ENCODE results near the gene PAGR1. TPM values are rescaled to one million over a fixed set of nuclear protein-coding genes. Genes with fewer than 3 reads are reported as not detected.
"Not testable (repeated sequence)": the region's sequence is repeated elsewhere in the genome, so short reads cannot be mapped to it uniquely, and the experiment has no call there.

The PAGR1 gene
- polyA plus RNA-seq, 4 donors, result 30.7 to 47.7 (median 37.8) TPM

DNA sequence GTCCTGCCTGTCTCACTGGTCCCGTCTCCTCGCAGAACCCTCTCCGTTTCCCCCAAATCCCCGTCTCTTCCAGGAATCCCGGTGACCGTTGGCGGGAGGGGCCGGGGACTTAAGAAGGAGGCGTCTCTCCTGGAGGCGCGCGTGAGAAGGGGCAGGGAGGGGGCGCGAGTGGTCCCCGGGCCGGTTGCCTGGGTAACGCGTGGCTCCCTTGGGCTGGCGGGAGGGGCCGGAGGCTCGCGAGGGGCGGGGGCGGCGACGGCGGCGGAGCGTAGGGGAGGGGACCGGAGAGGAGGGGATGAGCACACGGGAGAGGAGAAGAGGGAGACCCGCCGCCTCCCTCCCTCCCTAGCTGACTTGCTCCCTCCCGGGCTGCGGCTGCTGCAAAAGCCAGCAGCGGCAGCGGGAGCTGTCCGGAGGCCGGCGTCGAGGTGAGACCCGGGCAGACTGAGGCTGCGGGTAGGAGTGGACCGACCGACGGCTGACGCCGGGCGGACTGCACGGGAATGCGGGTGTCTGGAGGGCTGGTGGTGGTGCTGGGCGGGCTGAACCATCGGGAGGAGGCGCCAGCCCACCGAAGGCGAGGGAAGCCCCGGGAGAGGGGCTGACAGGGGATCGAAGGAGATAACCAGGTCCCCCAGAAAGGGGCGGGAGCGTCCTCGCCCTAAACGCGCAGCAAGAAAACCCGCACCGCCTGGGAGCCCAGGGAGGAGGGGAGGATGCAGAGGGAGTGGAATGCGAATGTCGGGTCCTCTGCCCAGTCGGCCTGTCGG lies 3.9 kb upstream of the PAGR1 start, which contains the start of gene PRRT2:
PRRT2 (plus strand) TSS at position 298 of the 770 bp plus-strand sequence. CDS start 862 bp downstream, outside the sequence.
- no peak for DNase-seq (ENCODE audit: low read depth in 4 of 4, low spot score in 3 of 4)

DNA sequence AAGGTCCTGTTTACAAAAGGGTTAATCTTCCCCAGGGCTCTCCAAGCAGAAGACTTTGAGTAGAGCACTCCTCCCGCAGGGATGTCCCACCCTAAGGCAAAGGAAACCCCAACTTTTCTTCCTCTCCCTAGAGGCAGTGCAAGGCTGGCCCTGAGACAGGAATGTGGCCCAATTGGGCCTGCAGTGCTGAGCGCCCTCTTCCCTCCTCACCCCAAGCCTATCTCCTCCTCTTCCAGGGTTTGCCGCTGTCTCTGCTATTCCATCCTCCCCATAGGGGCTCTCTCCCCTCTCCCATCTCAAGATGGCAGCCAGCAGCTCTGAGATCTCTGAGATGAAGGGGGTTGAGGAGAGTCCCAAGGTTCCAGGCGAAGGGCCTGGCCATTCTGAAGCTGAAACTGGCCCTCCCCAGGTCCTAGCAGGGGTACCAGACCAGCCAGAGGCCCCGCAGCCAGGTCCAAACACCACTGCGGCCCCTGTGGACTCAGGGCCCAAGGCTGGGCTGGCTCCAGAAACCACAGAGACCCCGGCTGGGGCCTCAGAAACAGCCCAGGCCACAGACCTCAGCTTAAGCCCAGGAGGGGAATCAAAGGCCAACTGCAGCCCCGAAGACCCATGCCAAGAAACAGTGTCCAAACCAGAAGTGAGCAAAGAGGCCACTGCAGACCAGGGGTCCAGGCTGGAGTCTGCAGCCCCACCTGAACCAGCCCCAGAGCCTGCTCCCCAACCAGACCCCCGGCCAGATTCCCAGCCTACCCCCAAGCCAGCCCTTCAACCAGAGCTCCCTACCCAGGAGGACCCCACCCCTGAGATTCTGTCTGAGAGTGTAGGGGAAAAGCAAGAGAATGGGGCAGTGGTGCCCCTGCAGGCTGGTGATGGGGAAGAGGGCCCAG lies 3.0 kb upstream of the PAGR1 start:
- DNase-seq (ENCODE audit: low read depth in 4 of 4, low spot score in 3 of 4), result no peak

DNA sequence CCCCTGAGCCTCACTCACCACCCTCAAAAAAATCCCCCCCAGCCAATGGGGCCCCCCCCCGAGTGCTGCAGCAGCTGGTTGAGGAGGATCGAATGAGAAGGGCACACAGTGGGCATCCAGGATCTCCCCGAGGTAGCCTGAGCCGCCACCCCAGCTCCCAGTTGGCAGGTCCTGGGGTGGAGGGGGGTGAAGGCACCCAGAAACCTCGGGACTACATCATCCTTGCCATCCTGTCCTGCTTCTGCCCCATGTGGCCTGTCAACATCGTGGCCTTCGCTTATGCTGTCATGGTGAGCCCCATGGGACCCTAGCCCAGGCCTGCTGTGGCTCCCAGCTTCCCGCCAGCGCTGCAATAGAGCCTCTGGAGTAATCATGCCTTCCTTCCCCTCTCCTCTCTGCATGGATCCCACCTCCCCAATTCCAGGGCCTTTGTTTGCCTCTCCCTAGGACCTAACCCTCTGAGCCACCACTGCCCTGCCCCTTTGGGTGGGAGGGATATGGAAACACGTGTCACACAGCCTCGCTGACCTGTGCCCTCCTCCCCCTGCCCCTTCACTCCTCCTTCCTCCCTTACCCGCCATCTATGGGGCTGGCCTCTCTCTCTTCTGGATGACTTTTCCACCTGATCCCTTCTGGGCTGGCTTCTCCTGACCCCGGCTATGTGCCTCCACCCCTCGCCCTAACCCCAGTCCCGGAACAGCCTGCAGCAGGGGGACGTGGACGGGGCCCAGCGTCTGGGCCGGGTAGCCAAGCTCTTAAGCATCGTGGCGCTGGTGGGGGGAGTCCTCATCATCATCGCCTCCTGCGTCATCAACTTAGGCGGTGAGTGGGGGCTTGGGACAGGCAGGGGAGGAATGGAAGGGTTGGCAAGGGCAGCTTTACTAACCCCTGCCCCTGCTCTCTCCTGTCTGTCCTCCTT lies 2.0 kb upstream of the PAGR1 start:
- DNase-seq (ENCODE audit: low read depth in 4 of 4, low spot score in 3 of 4), result no peak

DNA sequence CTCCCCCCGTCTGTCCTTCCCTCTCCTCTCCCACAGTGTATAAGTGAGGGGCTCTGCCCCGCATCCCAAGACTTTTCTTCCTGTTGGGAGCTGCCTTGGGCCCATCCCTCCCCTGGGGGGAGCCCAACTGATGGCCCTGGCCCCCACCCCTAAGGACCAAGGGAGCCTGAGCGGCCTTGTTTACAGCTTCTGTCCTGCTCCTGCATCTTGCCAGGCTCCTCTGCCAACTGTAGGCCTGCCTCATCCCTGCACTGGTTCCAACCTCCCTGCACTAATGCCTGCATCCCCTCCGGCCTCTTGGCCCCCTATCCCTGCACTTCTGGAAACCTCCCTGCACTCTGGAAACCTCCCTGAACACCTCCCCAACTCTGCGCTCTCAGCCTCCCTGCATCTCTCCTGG lies 1.4 kb upstream of the PAGR1 start:
- DNase-seq (ENCODE audit: low read depth in 4 of 4, low spot score in 3 of 4), result no peak

DNA sequence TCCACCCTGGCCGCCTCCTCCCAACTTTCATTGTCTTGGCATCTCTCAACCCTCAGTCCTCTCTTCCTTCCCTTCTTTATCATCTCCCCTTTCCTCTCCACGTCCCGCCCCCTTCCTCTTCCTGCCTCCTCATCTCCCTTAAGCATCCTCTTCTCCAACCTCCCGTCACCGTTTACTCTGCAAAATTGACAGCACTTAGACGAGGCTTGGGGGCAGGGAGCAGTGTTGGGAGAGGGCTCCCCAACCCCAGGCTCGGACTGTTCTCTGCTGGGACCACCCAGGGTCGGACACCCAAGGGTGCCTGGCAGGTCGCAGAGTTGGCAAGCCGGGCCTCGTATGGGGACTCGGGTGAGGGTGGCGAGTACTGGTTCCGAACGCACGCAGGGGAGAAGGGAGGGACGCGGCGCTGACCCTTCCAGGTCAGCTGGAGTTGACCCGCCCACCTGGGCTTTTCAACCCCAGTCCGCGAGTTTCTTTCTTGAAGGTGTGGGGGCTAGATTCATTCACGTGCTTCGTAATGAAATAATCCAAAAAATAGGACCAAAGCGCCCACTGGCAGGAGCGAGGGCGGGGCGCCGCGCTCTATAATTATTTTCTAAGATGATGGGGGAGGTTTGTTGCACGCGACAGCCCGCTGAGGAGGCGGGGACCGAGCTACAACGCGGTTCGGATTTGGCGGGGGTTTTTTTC lies 775 bp upstream of the PAGR1 start:
- DNase-seq (ENCODE audit: low read depth in 4 of 4, low spot score in 3 of 4), result no peak

DNA sequence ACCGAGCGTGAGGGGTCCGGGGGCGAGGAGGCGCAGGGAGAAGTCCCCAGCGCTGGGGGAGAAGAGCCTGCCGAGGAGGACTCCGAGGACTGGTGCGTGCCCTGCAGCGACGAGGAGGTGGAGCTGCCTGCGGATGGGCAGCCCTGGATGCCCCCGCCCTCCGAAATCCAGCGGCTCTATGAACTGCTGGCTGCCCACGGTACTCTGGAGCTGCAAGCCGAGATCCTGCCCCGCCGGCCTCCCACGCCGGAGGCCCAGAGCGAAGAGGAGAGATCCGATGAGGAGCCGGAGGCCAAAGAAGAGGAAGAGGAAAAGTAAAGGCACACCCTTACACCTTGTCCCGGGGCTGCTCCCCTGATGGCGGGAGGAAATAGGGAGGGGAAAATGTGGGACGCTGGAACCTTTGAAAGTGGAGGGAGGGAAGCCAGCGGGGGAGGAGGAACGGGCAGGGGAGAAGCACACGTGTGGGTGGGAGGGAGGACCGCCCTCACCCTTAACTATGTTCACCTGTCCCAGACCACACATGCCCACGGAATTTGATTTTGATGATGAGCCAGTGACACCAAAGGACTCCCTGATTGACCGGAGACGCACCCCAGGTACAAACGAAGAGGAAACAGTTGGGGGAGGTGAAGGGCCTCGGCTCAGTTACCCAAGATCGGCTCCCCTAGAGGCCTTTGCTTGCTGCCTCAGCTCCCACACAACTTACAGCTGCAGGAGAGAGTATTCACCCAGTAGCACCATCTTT lies 916 bp downstream of the PAGR1 start:
- DNase-seq (ENCODE audit: low read depth in 4 of 4, low spot score in 3 of 4), result no peak

DNA sequence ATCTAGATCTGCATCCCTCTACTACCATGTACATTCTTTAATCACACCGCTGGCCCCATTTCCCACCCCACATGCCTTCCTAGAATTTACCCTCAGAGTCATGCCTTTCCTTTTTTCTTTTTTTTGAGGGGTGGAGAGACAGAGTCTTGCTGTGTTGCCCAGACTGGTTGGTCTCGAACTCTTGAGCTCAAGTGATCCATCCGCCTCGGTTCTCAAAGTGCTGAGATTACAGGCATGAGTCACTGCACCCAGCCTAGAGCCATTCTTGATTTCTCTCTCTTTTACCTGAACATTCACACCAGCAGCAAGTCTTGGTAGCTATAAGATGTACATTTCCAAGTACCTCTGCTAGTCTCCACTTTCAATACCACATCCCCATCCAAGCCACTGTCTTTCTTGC lies 2.1 kb downstream of the PAGR1 start:
- DNase-seq (ENCODE audit: low read depth in 4 of 4, low spot score in 3 of 4), result no peak

DNA sequence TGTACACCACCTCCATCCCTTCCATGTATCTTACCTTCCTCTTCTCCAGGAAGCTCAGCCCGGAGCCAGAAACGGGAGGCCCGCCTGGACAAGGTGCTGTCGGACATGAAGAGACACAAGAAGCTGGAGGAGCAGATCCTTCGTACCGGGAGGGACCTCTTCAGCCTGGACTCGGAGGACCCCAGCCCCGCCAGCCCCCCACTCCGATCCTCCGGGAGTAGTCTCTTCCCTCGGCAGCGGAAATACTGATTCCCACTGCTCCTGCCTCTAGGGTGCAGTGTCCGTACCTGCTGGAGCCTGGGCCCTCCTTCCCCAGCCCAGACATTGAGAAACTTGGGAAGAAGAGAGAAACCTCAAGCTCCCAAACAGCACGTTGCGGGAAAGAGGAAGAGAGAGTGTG lies 3.6 kb downstream of the PAGR1 start:
- no peak for DNase-seq (ENCODE audit: low read depth in 4 of 4, low spot score in 3 of 4)

DNA sequence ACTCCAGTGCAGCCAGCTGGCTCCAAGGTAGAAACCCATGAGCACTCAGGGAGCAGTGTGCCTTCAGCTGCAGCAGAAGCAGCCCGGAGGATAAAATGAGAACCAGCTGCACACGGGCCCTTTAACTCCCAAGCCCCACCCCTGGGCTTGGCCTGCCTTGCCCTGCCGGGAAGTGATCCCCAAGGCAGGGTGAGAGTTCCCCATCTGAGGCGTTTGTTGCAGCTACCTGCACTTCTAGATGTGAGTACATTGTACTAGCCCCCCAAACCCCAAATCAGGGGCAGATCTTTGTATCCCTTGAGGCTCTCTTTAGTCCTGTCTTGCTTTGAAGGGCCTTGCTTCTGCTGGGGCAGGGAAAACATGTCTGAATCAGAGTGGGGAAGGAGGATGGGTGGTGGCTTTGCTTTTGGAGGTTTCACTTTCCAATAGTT lies 4.3 kb downstream of the PAGR1 start, which contains the start of gene MVP:
MVP (plus strand) TSS at position 192 of the 431 bp plus-strand sequence. CDS start 10,088 bp downstream, outside the sequence.
- DNase-seq (ENCODE audit: low read depth in 4 of 4, low spot score in 3 of 4), result no peak

DNA sequence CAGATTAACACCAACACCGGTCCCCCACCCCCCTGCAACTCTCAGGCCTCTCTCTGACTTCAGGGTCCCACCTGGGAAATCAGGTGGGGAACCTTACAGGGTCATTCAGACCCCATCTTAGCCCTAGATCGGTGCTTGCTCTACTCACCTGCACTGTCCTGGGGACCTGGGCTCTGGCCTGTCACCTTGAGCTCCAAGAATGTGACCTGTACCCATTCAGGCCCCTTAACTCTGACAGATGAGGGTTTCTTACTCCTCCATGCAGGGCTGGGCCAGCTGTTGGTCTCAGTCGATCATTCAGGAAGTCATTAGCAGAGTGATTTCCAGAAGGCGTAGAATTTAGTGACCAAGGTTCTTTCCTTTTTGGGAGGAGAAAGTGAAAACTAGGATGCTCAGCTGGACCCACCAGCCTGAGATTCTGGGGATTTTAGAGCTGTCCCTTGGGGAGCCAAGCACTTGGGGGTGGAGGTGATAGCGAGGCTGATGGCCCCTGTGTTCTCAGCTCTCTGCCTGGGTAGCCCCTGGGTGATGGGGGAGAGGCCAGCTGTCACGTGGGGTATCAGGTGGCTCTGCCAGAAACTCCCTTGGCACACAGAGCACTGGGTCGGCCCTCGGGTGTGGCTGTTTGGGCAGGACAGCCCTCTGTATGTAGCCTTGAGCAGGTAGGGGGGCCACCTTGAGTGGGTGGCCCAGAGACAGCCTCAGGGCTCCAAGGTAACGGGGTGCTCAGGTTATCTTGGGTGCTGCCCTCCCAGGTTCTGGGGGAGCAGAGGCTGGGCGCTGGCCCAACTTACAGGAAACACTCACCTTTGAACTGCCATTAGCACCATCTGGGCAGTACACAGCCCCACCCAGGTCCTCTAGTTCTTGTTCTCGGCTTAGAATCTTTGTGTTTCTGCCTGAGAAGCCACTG lies 5.0 kb downstream of the PAGR1 start:
- DNase-seq (ENCODE audit: low read depth in 4 of 4, low spot score in 3 of 4), result no peak

DNA sequence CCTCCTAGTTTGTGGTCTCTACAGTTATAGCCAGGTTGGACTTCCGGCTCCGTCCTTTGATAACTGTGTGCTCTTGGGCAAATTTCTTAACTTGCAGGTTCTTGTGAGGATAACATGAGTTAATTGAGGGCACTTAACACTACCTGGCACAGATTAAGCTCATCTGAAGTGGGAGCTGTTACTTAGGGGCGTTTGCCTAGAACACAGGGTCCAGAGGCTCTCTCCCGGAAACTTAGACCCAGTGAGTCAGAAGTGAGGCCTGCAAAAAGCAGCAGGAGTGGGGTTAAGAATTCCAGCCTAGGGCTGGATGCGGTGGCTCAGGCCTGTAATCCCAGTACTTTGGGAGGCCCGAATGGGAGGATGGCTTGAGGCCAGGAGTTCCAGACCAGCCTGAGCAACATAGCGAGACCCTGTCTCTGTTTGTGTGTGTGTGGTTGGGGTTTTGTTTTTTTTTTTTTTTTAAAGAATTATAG lies 5.7 kb downstream of the PAGR1 start:
- DNase-seq (ENCODE audit: low read depth in 4 of 4, low spot score in 3 of 4), result no peak

DNA sequence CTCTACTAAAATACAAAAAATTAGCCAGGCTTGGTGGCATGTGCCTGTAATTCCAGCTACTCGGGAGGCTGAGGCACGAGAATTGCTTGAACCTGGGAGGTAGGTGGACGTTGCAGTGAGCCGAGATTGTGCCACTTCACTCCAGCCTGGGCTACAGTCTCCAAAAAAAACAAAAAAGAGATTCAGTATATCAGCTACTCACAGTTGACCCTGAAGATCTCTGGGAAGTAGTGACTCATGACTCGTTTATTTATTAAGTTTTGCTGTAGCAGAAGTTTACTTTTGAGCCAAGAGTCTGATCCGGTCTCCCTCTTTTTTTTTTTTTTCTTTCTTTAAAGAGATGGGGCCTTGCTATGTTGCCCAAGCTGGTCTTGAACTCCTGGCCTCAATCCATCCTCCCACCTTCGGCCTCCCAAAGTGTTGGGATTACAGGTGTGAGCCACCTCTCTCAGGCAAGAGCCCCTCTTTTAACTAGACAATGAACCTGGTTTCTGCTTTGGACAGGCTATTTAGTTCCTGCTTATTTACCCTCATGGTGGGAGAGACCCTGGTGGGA lies 8.7 kb downstream of the PAGR1 start:
- no peak for DNase-seq (ENCODE audit: low read depth in 4 of 4, low spot score in 3 of 4)

DNA sequence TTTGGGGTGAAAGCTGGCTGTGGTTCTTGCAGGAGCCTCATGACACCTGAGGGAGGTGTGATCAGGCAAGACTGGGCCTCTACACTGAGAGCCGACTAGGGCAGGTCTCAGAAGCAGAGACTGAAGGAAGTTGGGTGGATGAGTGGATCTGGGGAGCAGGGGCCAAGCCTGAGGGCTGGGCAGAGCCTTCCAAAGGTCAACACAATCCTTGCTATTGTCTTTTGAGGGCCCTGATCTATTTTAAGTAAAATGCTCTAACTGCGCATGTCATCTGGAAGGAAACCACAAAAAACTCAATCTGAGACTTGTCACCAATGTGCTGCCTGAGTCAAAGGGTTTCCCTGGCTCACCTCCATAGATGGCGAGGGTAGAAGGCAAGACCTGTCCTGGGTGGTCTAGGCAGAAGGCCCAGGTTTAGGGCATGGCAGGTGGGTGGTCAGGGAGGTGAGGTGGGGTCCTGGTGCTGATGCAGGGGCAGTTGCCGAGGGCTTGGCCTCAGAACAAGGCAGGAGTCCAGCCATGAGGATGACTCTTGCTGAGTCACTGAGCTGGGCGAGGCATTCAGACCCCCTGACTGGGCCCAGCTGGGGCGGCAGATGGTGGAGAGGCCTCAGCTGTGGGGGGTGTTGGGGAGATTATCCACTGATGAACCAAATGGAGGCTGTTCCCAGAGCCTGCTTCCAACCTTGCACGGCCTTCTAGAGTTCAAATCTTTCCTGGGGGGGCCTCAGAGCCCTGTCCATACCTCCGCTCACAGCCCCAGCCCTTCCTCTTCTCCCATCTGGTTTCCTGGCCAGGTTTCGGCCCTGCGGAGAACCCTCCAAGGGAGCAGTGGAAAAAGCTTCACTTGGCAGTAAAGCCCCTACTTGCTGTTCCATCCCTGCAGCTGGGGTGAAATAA lies 9.4 kb downstream of the PAGR1 start:
- DNase-seq (ENCODE audit: low read depth in 4 of 4, low spot score in 3 of 4), result no peak

DNA sequence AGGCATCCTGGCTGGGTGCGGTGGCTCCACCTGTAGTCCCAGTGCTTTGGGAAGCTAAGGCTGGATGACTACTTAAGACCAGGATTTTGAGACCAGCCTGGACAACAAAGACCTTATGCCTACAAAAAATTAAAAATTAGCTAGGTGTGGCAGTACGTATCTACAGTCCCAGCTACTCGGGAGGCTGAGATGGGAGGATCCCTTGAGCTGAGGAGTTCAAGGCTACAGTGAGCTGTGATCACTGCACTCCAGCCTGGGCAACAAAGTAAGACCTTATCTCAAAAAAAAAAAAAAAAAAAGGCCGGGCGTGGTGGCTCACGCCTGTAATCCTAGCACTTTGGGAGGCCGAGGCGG lies 10.4 kb downstream of the PAGR1 start:
- DNase-seq (ENCODE audit: low read depth in 4 of 4, low spot score in 3 of 4), result no peak

DNA sequence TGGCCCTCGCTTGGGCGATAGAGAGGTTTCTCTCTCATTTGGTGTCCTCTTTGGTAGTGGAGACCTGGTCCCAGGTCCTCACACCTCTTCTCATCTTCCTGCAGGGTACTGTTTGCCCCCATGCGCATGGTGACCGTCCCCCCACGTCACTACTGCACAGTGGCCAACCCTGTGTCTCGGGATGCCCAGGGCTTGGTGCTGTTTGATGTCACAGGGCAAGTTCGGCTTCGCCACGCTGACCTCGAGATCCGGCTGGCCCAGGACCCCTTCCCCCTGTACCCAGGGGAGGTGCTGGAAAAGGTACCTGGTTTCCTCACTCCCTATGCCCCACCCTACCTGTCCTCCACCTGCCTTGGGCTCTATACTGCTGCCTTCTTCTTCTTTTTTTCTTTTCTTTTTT lies 14.8 kb downstream of the PAGR1 start:
- no peak for DNase-seq (ENCODE audit: low read depth in 4 of 4, low spot score in 3 of 4)

DNA sequence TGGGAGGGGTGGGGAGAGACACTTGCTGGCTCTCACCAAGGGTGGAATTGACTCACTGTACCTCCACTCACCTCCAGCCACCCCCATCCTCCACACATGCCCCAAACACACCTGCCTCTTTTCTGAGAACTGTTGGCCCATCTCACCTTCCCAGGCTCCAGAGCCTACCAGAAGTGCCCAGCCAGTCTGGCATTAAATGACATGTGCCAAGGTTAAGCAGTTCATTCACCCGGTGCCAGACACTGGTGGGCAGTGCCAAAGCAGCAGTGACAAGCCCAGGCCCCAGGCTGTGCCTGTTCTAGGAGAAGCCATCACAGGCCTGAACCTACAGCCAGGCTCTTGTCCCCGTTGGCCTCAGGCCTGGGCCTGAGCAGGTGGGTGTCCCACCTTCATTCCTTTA lies 15.5 kb downstream of the PAGR1 start:
- no peak for DNase-seq (ENCODE audit: low read depth in 4 of 4, low spot score in 3 of 4)

DNA sequence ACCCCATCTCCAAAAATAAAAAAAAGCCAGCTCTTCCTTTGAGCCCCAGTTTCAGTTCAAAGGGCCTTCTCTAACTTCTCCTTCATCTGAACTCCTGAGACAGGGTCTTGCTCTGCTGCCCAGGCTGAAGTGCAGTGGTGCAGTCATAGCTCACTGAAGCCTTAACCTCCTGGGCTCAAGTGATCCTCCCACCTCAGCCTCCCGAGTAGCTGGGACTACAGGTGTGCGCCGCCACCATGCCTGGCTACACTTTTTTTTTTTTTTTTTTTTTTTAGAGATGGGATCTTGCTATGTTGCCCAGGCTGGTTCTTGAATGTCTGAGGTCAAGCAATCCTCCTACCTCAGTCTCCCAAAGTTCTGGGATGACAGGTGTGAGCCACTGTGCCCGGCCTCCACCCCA lies 17.3 kb downstream of the PAGR1 start:
- DNase-seq (ENCODE audit: low read depth in 4 of 4, low spot score in 3 of 4), result not testable (repeated sequence)

Measured in left renal pelvis (tissue), 4 donors.